Transverse colon (tissue), 4 donors: ENCODE results near the gene ABAT. TPM values are rescaled to one million over a fixed set of nuclear protein-coding genes. Genes with fewer than 3 reads are reported as not detected.

Experiments used
- DNase-seq: peaks from one replicate; pipeline ENCODE4 v3.0.0-alpha.2; 2019
- H3K27ac ChIP-seq, 4 donors: fragments of 200-600 bp; sonication (generic); 2 replicates each; pipeline ENCODE4 v1.5.1; 2016 to 2018; ENCODE audit warnings: inconsistent platforms in 4 of 4
- H3K27me3 ChIP-seq: fragments of 200-600 bp; sonication (generic); 2 replicates; pipeline ENCODE4 v1.5.1; 2017; ENCODE audit warnings: inconsistent platforms
- H3K36me3 ChIP-seq, 4 donors: fragments of 200-600 bp; sonication (generic); 2 replicates each; pipeline ENCODE4 v1.5.1; 2017 to 2019; ENCODE audit warnings: inconsistent platforms in 4 of 4
- H3K4me1 ChIP-seq, 4 donors: fragments of 200-600 bp; sonication (generic); 2 replicates each; pipeline ENCODE4 v1.5.1; 2017 to 2020; ENCODE audit warnings: inconsistent platforms in 4 of 4
- H3K4me3 ChIP-seq, 4 donors: fragments of 200-600 bp; sonication (generic); 1 replicate in 1 of 4; 2 replicates in 3 of 4; pipeline versions ENCODE4 v1.5.1 to v1.6.1; 2017 to 2019; ENCODE audit warnings: inconsistent platforms in 4 of 4
- H3K9me3 ChIP-seq, 2 donors: fragments of 200-600 bp; sonication (generic); 2 replicates each; pipeline ENCODE4 v1.5.1; 2017 to 2019; ENCODE audit warnings: inconsistent platforms in 2 of 2
- EP300 ChIP-seq: sonication (generic); formaldehyde crosslinking; IDR thresholded peaks from one replicate; pipeline ENCODE4 v1.6.1; 2017; ENCODE audit warnings: antibody characterized with exemption, low read depth
- POLR2A ChIP-seq: fragments of 450-650 bp; IDR thresholded peaks from one replicate; pipeline ENCODE4 v1.6.1; 2016; ENCODE audit warnings: antibody characterized with exemption, mild to moderate bottlenecking, moderate library complexity
- POLR2AphosphoS5 ChIP-seq, 3 donors: sonication (generic); formaldehyde crosslinking; IDR thresholded peaks; one replicate each; pipeline ENCODE4 v1.6.1; 2016; ENCODE audit warnings: antibody characterized with exemption in 3 of 3
- WGBS, 2 donors: methylation state at CpG; one replicate each; pipeline ENCODE4 v1.1.5; 2018; ENCODE audit warnings: low coverage in 1 of 2; 5-methylcytosine and 5-hydroxymethylcytosine counted together
- in situ Hi-C, 4 donors: fragments of 200-750 bp; cut with MboI; loops; one replicate each; pipeline versions ENCODE4 v1.15.0 to v1.15.1; 2017; ENCODE audit warnings: low sequenced_read_pairs in 3 of 4, low pct_ligation_motif_present in 1 of 4, low pct_unique_long_range_greater_than_20kb in 1 of 4
- intact Hi-C: fragments of 100-400 bp; cut with DNase I; formaldehyde crosslinking; loops from one replicate; pipeline ENCODE4 v1.15.1; 2023; ENCODE audit warnings: low total_unique reads
- total RNA-seq, 4 donors: library from RNA; depleted of rRNA; stranded (reverse); fragments of >200 nt; gene quantifications; one replicate each; pipeline ENCODE4 v1.1.0, GENCODE V29; 2016
- TF ChIP-seq, protein P1 (sequence below), 5 experiments: fragments of 200-600 bp in 3 of 5; fragments of 450-650 bp in 2 of 5; sonication (generic) in 3 of 5; IDR thresholded peaks; 1 replicate in 2 of 5; 2 replicates in 3 of 5; pipeline ENCODE4 v1.5.1; 2016 to 2017; ENCODE audit warnings: antibody characterized with exemption in 5 of 5, inconsistent platforms in 3 of 5, mild to moderate bottlenecking in 2 of 5, moderate library complexity in 1 of 5

The ABAT gene
- total RNA-seq, 4 donors from 2014 or later = 15.7 to 35.2 (median 21.7) TPM

GRCh38 chr16:8826278-8826879, 152.0 kb downstream of the ABAT start:
- no peak overlapping the region for H3K4me3 ChIP-seq
- DNase-seq = no peak
- WGBS, 2 donors = 81 to 86% methylated on average over 3 of the region's 3 CpGs
- no peaks in the 10 kb centered on the region for H3K4me1 ChIP-seq
- TF ChIP-seq EP300 = no peak
- TF ChIP-seq POLR2AphosphoS5 (IDR thresholded peaks at IDR 0.05) = no peak
- TF ChIP-seq, protein P1, sequence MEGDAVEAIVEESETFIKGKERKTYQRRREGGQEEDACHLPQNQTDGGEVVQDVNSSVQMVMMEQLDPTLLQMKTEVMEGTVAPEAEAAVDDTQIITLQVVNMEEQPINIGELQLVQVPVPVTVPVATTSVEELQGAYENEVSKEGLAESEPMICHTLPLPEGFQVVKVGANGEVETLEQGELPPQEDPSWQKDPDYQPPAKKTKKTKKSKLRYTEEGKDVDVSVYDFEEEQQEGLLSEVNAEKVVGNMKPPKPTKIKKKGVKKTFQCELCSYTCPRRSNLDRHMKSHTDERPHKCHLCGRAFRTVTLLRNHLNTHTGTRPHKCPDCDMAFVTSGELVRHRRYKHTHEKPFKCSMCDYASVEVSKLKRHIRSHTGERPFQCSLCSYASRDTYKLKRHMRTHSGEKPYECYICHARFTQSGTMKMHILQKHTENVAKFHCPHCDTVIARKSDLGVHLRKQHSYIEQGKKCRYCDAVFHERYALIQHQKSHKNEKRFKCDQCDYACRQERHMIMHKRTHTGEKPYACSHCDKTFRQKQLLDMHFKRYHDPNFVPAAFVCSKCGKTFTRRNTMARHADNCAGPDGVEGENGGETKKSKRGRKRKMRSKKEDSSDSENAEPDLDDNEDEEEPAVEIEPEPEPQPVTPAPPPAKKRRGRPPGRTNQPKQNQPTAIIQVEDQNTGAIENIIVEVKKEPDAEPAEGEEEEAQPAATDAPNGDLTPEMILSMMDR (IDR thresholded peaks at IDR 0.05) = no peak
- no peak for TF ChIP-seq POLR2A
- intact Hi-C loops = no loop called here
- no peaks in the 10 kb centered on the region for H3K9me3 ChIP-seq
- no peaks in the 10 kb centered on the region for H3K27me3 ChIP-seq
- H3K36me3 ChIP-seq = peaks cover 0 to 22% (median 6%) of the 10 kb centered on the region in 4 donors
- no peak overlapping the region for H3K27ac ChIP-seq
- in situ Hi-C loops = no loop called here

- TF ChIP-seq POLR2AphosphoS5 (IDR thresholded peaks at IDR 0.05) (no peak), EP300 (no peak), POLR2A (no peak)
- TF ChIP-seq, protein P1 (IDR thresholded peaks at IDR 0.05) = no peak
- 95 to 96% methylated on average over 3 to 8 of the region's 8 CpGs for WGBS, 2 donors
- no peak for DNase-seq
- Histone ChIP-seq H3K4me3 (no peak overlapping the region), H3K9me3 (no peaks in the 10 kb centered on the region), H3K27ac (no peak overlapping the region), H3K4me1 (no peaks in the 10 kb centered on the region), H3K27me3 (no peaks in the 10 kb centered on the region), H3K36me3 (peaks cover 0 to 26% (median 10%) of the 10 kb centered on the region in 4 donors)
- in situ Hi-C loops (no loop called here), intact Hi-C loops (no loop called here)
These were observed 154.2 kb downstream of the ABAT start for GRCh38 chr16:8828541-8829165.

GRCh38 chr16:8831450-8831849, 157.0 kb downstream of the ABAT start:
- no peak for DNase-seq
- no peak overlapping the region for H3K4me3 ChIP-seq
- no peaks in the 10 kb centered on the region for H3K9me3 ChIP-seq
- no peaks in the 10 kb centered on the region for H3K27me3 ChIP-seq
- no peak overlapping the region for H3K27ac ChIP-seq
- peaks cover 0 to 20% (median 7%) of the 10 kb centered on the region in 4 donors for H3K36me3 ChIP-seq
- in situ Hi-C loops (no loop called here), intact Hi-C loops (no loop called here)
- TF ChIP-seq POLR2A (no peak), POLR2AphosphoS5 (IDR thresholded peaks at IDR 0.05) (no peak), EP300 (no peak)
- TF ChIP-seq, protein P1 (IDR thresholded peaks at IDR 0.05) = no peak
- no peaks in the 10 kb centered on the region for H3K4me1 ChIP-seq
- 60 to 90% methylated on average over 1 to 9 of the region's 9 CpGs for WGBS, 2 donors

GRCh38 chr16:8831871-8832716, 157.7 kb downstream of the ABAT start:
- H3K4me1 ChIP-seq = no peaks in the 10 kb centered on the region
- intact Hi-C loops (no loop called here), in situ Hi-C loops (no loop called here)
- TF ChIP-seq EP300 (no peak), POLR2A (no peak), POLR2AphosphoS5 (IDR thresholded peaks at IDR 0.05) (no peak)
- H3K4me3 ChIP-seq = no peak overlapping the region
- DNase-seq = no peak
- 82% methylated on average over 18 of the region's 18 CpGs; no CpG with 5 or more reads in 1 of the 2 donors for WGBS, 2 donors
- peaks cover 0 to 20% (median 7%) of the 10 kb centered on the region in 4 donors for H3K36me3 ChIP-seq
- no peak overlapping the region for H3K27ac ChIP-seq
- H3K9me3 ChIP-seq = no peaks in the 10 kb centered on the region
- H3K27me3 ChIP-seq = no peaks in the 10 kb centered on the region
